HepG2 (cell line): ENCODE measurements around the gene MAPKAPK3. TPM values are rescaled to one million over a fixed set of nuclear protein-coding genes. Genes with fewer than 3 reads are reported as not detected.
A peak's percentile ranks its signal among the peaks of the same experiment; 100 is the strongest.

Experiments
- CBX2 ChIP-seq, 2 experiments: fragments of 200-600 bp in 1 of 2; sonication (generic); formaldehyde crosslinking in 1 of 2; IDR thresholded peaks; 2 replicates each; pipeline versions ENCODE4 v1.7.0 to v1.8.1; 2018 to 2022; ENCODE audit warnings: low read depth in 2 of 2, low read length in 1 of 2, mild to moderate bottlenecking in 1 of 2, missing genetic modification reagents in 1 of 2
- ELF4 ChIP-seq: sonication (generic); formaldehyde crosslinking; IDR thresholded peaks from 2 replicates; pipeline ENCODE4 v1.5.0; 2020; ENCODE audit warnings: missing genetic modification reagents, mild to moderate bottlenecking, moderate library complexity, borderline replicate concordance
- HMGXB4 ChIP-seq, 2 experiments: sonication (generic) in 1 of 2; formaldehyde crosslinking in 1 of 2; IDR thresholded peaks; 2 replicates each; pipeline versions ENCODE4 v1.4.0 to v1.6.1; 2018 to 2020; ENCODE audit warnings: missing genetic modification reagents in 2 of 2, borderline replicate concordance in 1 of 2, low read depth in 1 of 2, mild to moderate bottlenecking in 1 of 2, missing biosample characterization in 1 of 2
- MTERF4 ChIP-seq: sonication (generic); formaldehyde crosslinking; IDR thresholded peaks from 2 replicates; pipeline ENCODE4 v1.8.0; 2023; ENCODE audit warnings: mild to moderate bottlenecking, missing genetic modification reagents
- MYC ChIP-seq: sonication (generic); formaldehyde crosslinking; IDR thresholded peaks from 2 replicates; pipeline ENCODE4 v1.9.0; 2021; ENCODE audit warnings: missing genetic modification reagents, borderline replicate concordance
- MZF1 ChIP-seq: sonication (generic); formaldehyde crosslinking; IDR thresholded peaks from 2 replicates; pipeline ENCODE4 v1.8.1; 2023; ENCODE audit warnings: mild to moderate bottlenecking, missing genetic modification reagents, borderline replicate concordance
- NR2F1 ChIP-seq, 2 experiments: fragments of 450-650 bp in 1 of 2; formaldehyde crosslinking in 1 of 2; IDR thresholded peaks; 2 replicates each; pipeline versions ENCODE4 v1.5.0 to v1.6.1; 2016 to 2020; ENCODE audit warnings: mild to moderate bottlenecking in 1 of 2, missing compliant biosample characterization in 1 of 2, missing genetic modification reagents in 1 of 2, moderate library complexity in 1 of 2
- RBFOX2 ChIP-seq: fragments of 200-400 bp; formaldehyde crosslinking; IDR thresholded peaks from 2 replicates; pipeline ENCODE4 v1.6.1; 2017; ENCODE audit warnings: low read depth, mild to moderate bottlenecking, low read length
- SP2 ChIP-seq: sonication (generic); formaldehyde crosslinking; IDR thresholded peaks from 2 replicates; pipeline ENCODE4 v1.5.1; 2020; ENCODE audit warnings: mild to moderate bottlenecking, missing genetic modification reagents
- ZC3H13 ChIP-seq: sonication (generic); formaldehyde crosslinking; IDR thresholded peaks from 2 replicates; pipeline ENCODE4 v1.8.1; 2023; ENCODE audit warnings: mild to moderate bottlenecking, missing genetic modification reagents, moderate library complexity
- ZFP90 ChIP-seq: sonication (generic); formaldehyde crosslinking; IDR thresholded peaks from 2 replicates; pipeline ENCODE4 v1.8.0; 2022; ENCODE audit warnings: missing genetic modification reagents, mild to moderate bottlenecking, inconsistent platforms, borderline replicate concordance
- ZNF326 ChIP-seq: sonication (generic); formaldehyde crosslinking; IDR thresholded peaks from 2 replicates; pipeline ENCODE4 v1.4.0; 2020; ENCODE audit warnings: missing genetic modification reagents, borderline replicate concordance
- polyA plus RNA-seq, 8 experiments: library from polyadenylated mRNA; depleted of rRNA in 3 of 8; stranded (reverse) in 7 of 8; unstranded in 1 of 8; fragments of >200 nt; fragmentation: Illumina TruSeq in 4 of 8; extraction: Trizol in 4 of 8; gene quantifications; 2 replicates each; pipeline versions ENCODE4 v1.2.1 to v1.2.3, GENCODE V29; 2011 to 2016; ENCODE audit warnings: low read depth in 4 of 8, missing spikeins in 1 of 8, mixed read lengths in 1 of 8; ENCODE audit not compliant: insufficient read depth in 1 of 8
- total RNA-seq, 5 experiments: library from RNA; depleted of rRNA; stranded (reverse); fragments of >200 nt; fragmentation: Illumina TruSeq; extraction: Trizol; gene quantifications; 2 replicates each; pipeline ENCODE4 v1.2.3, GENCODE V29; 2016; ENCODE audit warnings: low read depth in 1 of 5
- TF ChIP-seq, protein P1 (sequence below): sonication (generic); formaldehyde crosslinking; IDR thresholded peaks from 2 replicates; pipeline ENCODE4 v1.5.1; 2020; ENCODE audit warnings: missing genetic modification reagents, mild to moderate bottlenecking, borderline replicate concordance
- TF ChIP-seq, protein P2 (sequence below): IDR thresholded peaks from 2 replicates; pipeline ENCODE4 v1.6.1; 2016; ENCODE audit warnings: control low read depth
- TF ChIP-seq, protein P3 (sequence below): sonication (generic); formaldehyde crosslinking; IDR thresholded peaks from 2 replicates; pipeline ENCODE4 v1.8.1; 2023; ENCODE audit warnings: mild to moderate bottlenecking, missing genetic modification reagents

The MAPKAPK3 gene
- total and polyA plus RNA-seq, 2 of the 13 experiments (the other 11 are each of a cell fraction or from before 2014, with no cell fraction given): 39.9 to 41.2 TPM

GRCh38 chr3:50567386-50568167 lies 49.4 kb upstream of the MAPKAPK3 start, which contains the start of gene C3orf18 (continued):
- TF ChIP-seq HMGXB4 (CRISPR knock-in tag; IDR thresholded peaks at IDR 0.05; ENCODE audit: borderline replicate concordance in 1 of 2, low read depth in 1 of 2) (0 out of 4 replicates have a peak, but pooled peaks of 1 of the 2 experiments have one; percentile 23), MYC (no peak; the same call in 1 of the 2 replicates), MTERF4 (no peak), MZF1 (CRISPR knock-in tag) (no peak), ELF4 (CRISPR knock-in tag) (no peak), RBFOX2 (peak; percentile 54; the same call in 1 of the 2 replicates), ZC3H13 (CRISPR knock-in tag) (no peak), NR2F1 (CRISPR knock-in tag; IDR thresholded peaks at IDR 0.05) (no peak), ZNF326 (CRISPR knock-in tag) (no peak), ZFP90 (CRISPR knock-in tag) (no peak; the same call in 1 of the 2 replicates), CBX2 (IDR thresholded peaks at IDR 0.05; ENCODE audit: low read depth, low read length) (no peak), CBX2 (CRISPR knock-in tag; IDR thresholded peaks at IDR 0.05; ENCODE audit: low read depth) (no peak), SP2 (CRISPR knock-in tag) (peak; percentile 92)
- TF ChIP-seq, protein P1, sequence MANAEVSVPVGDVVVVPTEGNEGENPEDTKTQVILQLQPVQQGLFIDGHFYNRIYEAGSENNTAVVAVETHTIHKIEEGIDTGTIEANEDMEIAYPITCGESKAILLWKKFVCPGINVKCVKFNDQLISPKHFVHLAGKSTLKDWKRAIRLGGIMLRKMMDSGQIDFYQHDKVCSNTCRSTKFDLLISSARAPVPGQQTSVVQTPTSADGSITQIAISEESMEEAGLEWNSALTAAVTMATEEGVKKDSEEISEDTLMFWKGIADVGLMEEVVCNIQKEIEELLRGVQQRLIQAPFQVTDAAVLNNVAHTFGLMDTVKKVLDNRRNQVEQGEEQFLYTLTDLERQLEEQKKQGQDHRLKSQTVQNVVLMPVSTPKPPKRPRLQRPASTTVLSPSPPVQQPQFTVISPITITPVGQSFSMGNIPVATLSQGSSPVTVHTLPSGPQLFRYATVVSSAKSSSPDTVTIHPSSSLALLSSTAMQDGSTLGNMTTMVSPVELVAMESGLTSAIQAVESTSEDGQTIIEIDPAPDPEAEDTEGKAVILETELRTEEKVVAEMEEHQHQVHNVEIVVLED: peak; percentile 15; the same call in 1 of the 2 replicates
- TF ChIP-seq, protein P2, sequence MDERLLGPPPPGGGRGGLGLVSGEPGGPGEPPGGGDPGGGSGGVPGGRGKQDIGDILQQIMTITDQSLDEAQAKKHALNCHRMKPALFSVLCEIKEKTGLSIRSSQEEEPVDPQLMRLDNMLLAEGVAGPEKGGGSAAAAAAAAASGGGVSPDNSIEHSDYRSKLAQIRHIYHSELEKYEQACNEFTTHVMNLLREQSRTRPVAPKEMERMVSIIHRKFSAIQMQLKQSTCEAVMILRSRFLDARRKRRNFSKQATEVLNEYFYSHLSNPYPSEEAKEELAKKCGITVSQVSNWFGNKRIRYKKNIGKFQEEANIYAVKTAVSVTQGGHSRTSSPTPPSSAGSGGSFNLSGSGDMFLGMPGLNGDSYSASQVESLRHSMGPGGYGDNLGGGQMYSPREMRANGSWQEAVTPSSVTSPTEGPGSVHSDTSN (CRISPR knock-in tag): peak; percentile 91
- TF ChIP-seq, protein P3, sequence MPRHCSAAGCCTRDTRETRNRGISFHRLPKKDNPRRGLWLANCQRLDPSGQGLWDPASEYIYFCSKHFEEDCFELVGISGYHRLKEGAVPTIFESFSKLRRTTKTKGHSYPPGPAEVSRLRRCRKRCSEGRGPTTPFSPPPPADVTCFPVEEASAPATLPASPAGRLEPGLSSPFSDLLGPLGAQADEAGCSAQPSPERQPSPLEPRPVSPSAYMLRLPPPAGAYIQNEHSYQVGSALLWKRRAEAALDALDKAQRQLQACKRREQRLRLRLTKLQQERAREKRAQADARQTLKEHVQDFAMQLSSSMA (CRISPR knock-in tag): no peak
